Jurkat, Clone E6-1 (cell line): ENCODE results near the gene TMPRSS11D.

ENCODE experiments used
- DNase-seq: peaks from one replicate; pipeline ENCODE4 v3.0.0-alpha.2; 2011; ENCODE audit warnings: low read depth, low spot score
- H3K4me3 ChIP-seq: 2 replicates; pipeline ENCODE4 v1.5.1; 2011; ENCODE audit warnings: mild to moderate bottlenecking, low read length, control low read depth, moderate library complexity

TMPRSS11D gene

GRCh38 chr4:67892905-67893304 lies 9.1 kb upstream of the TMPRSS11D start:
- DNase-seq, result no peak
- no peak overlapping the region for H3K4me3 ChIP-seq

DNA sequence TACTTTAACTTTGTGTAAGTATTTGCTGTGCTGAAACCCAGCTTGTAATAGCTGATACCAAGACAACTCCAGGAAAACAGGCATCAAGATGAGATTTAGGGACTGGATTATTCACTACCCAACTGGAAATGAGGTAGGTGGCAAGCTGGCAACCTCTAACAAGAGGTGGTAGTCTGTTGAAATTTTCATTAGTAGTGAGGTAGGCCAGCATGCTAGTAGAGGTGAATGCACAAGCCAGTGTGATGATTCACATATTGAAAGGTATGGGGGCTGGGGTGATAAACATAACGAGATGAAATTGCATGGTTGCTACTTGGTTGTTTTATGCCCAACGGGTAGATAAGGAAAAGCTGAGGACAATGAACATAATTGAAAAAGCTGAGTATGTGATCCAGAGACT lies 8.5 kb upstream of the TMPRSS11D start:
- DNase-seq, result no peak
- H3K4me3 ChIP-seq, result no peak overlapping the region

GRCh38 chr4:67891645-67892044 lies 7.8 kb upstream of the TMPRSS11D start:
- no peak for DNase-seq
- H3K4me3 ChIP-seq, result no peak overlapping the region

GRCh38 chr4:67886281-67886680 lies 2.5 kb upstream of the TMPRSS11D start:
- H3K4me3 ChIP-seq, result no peak overlapping the region
- DNase-seq, result no peak

DNA sequence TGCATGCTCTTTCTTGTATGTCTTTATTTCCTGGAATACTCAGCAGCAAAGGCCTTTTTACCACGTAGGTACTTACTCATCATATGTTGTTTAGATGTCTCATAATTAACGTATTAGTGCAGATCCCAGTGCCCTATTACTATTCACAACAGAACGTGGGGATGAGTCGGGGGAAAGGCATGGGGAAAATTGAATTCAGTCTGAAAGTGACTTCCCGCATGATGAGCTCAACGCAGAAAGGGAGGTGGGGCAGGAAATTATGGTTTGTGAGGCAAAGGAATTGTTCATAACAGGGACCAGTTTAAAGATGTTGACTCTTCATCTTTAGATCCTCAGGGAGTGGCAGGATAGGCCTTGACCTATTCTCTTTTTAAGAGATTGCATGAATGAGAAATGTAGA lies 2.0 kb upstream of the TMPRSS11D start:
- no peak overlapping the region for H3K4me3 ChIP-seq

GRCh38 chr4:67884701-67885100 lies 899 bp upstream of the TMPRSS11D start:
- no peak for DNase-seq
- no peak overlapping the region for H3K4me3 ChIP-seq

More for the DNA sequence above, 2.0 kb upstream of the TMPRSS11D start:
- DNase-seq, result no peak

- H3K4me3 ChIP-seq, result no peak overlapping the region
- DNase-seq, result no peak
These were observed 344 bp downstream of the TMPRSS11D start for GRCh38 chr4:67883458-67883857.

GRCh38 chr4:67880866-67881610 lies 2.8 kb downstream of the TMPRSS11D start:
- DNase-seq, result no peak
- no peak overlapping the region for H3K4me3 ChIP-seq

DNA sequence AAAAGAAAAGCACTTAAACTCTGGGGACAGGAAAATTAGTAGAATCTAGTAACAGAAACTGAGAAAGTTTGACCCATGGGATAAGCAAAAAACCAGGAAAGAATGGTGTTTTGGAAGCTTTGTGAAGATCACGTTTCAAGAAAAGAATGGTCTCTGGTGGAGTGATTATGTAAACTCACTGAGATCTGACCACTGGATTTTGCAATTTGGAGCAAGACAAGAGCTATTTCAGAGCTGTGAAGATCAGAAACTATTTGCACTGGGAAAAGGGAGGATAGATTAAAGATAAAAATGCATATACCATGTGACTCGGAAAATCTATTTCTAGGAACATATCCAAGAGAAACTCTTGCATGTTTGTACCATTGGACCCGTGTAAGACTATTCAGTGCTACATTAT lies 4.3 kb downstream of the TMPRSS11D start:
- no peak for DNase-seq
- no peak overlapping the region for H3K4me3 ChIP-seq

GRCh38 chr4:67877086-67877485 lies 6.7 kb downstream of the TMPRSS11D start:
- DNase-seq, result no peak

DNA sequence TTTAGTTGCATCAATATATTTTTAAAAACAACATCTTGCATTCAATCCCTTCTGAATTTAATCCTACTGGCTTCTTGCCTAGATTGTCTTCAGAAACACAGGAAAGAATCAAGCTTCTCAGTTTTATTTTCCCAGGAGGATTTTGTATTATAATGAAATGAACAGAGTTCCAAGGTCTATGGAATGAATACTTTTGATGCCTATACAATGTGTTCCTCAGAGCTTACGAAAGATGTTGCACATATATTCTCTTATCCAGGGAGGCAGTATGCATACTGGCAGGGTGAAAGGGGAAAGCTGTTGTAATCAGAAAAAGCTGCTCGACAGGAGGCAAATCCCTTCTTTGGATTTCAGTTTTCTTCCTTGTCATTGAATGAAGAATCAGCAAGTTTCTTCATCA lies 8.8 kb downstream of the TMPRSS11D start:
- no peak for DNase-seq

More at GRCh38 chr4:67877086-67877485, 6.7 kb downstream of the TMPRSS11D start:
- no peak overlapping the region for H3K4me3 ChIP-seq

GRCh38 chr4:67873116-67873515 lies 10.7 kb downstream of the TMPRSS11D start:
- no peak overlapping the region for H3K4me3 ChIP-seq
- no peak for DNase-seq

More for the DNA sequence above, 8.8 kb downstream of the TMPRSS11D start:
- H3K4me3 ChIP-seq, result no peak overlapping the region

- peak; percentile 30 for DNase-seq
- H3K4me3 ChIP-seq, result no peak overlapping the region
These were observed 11.9 kb downstream of the TMPRSS11D start for GRCh38 chr4:67871867-67872266.

DNA sequence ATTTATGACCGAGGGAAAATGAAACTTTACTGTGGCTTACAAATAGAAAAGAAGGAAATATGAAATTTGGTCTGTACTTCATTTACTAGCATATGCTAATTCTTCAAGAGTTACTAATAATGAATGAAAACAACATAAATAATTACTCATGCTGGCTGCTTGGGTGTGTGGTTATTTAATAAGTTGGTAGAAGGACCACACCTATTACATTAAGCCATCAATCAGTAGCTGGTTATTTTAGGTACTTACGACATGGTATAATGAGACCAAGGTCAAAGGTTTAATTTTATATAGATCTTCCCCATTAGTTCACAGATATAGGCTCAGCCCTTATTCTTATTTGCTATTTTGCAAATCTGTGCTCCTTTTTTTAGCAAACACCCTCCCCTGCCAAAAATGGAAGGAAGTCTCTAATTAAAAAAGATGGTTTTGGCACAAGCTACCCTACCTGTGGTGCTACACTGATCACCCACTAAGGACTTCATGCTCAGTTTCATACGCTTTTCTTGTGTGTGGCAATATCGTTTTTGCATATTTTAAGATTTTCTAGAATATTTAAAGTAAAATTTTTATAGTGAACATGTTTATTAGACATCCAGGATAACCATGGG lies 14.1 kb downstream of the TMPRSS11D start:
- DNase-seq, result no peak
- H3K4me3 ChIP-seq, result no peak overlapping the region

DNA sequence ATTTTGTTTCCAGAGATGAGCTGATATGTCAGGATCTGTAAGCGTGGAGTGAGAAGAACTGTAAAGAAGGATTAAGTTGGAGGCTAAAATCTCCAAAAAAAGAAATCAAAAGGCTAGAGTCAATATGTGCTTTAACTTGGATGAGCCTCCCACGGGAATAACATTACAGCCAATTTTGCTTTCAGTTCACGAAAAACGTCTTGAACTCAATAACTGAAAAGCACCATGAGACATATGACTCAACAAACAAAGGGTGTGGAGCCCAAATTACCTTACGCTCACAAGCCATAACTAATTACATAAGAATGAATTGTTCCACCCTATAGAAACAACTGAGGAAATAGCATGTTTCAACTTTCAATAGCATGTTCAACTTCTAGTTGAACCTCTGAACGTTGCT lies 22.3 kb downstream of the TMPRSS11D start:
- DNase-seq, result no peak
- no peak overlapping the region for H3K4me3 ChIP-seq

DNA sequence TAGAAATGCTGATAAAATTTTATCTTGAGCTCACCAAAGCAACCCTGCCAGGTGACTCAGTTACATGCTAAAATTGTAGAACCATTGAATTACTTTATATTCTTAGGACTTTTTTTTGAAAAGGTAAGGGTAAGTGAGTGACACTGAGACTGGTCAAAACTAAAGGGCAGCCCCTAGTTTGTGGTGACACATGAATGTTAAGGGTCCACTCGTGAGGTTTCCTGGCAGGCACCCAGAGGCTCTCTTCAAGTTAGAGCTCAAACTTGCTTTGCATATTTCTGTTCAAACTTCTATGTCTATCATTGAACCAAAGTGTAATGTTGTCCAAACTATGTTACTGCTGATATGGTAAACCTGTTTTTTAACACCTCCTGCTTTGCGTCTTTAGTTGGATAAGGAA lies 30.5 kb downstream of the TMPRSS11D start:
- no peak for DNase-seq
- no peak overlapping the region for H3K4me3 ChIP-seq

- no peak overlapping the region for H3K4me3 ChIP-seq
- DNase-seq, result no peak
These were observed 62.9 kb downstream of the TMPRSS11D start for GRCh38 chr4:67820903-67821302.

DNA sequence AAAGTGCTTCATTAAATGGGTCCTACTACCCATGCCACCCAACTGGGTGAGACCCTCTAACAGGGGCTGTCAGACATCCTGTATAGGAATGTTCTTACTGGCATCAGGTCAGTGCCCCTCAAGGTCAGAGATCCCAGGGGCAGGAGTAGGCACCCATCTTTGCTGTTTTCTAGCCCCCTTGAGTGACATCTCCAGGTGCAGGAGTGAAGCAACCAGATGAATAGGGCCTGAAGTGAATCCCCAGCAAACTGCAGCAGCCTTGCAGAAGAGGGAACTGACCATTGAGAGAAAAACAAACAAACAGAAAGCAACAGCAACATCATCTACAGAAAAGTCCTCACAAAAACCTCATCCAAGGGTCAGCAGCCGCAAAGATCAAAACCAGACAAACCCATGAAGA lies 73.8 kb downstream of the TMPRSS11D start:
- no peak for DNase-seq
- no peak overlapping the region for H3K4me3 ChIP-seq

- DNase-seq, result no peak
- H3K4me3 ChIP-seq, result no peak overlapping the region
These were observed 74.3 kb downstream of the TMPRSS11D start for GRCh38 chr4:67809502-67809901.

DNA sequence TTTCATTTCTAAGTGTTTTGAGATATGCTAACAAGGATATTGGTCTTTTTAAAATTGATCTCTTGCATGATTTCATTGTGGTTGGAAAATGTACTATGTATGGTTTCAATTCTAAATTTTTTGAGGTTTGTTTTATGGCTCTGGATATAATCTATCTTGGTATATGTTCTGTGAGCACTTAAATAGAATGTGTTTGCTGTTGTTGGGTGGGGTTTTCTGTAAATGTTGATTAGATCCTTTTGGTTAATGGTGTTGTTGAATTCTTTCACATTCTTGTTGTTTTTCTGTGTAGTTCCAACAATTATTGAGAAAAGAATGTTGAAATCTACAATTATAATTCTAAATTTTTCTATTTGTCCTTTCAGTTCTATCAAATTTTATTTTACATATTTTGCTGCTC lies 87.0 kb downstream of the TMPRSS11D start:
- H3K4me3 ChIP-seq, result no peak overlapping the region
- DNase-seq, result no peak

DNA sequence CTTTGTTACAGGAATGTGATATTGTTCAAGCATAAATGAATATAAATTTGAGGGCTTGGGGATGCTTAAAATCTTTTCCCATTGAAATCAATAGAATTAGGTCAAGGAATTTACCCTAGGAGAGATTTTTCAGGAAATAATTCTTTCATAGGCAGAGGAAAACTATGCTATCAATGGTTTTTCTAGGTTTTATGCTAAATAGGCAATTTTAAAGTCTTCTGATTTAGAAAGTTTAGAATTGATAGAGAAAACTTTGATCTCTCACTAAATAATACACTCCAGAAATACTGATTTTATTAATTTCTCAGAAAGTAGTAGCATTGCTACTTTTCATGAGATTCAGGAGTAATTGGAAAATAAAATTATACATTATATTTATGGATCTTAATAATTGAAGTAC lies 93.1 kb downstream of the TMPRSS11D start:
- H3K4me3 ChIP-seq, result no peak overlapping the region
- no peak for DNase-seq
